Activated CD4-positive, CD25-positive, alpha-beta regulatory T cell treated with anti-CD3 and anti-CD28 coated beads, Interleukin-2, amount 50 U/mL, for 16 hours (primary cell): ENCODE measurements around the gene SIRPB2.

Source experiments
- DNase-seq: peaks from one replicate; pipeline ENCODE4 v3.0.0-alpha.2; 2020; ENCODE audit warnings: low read depth, low spot score

The SIRPB2 gene

DNA sequence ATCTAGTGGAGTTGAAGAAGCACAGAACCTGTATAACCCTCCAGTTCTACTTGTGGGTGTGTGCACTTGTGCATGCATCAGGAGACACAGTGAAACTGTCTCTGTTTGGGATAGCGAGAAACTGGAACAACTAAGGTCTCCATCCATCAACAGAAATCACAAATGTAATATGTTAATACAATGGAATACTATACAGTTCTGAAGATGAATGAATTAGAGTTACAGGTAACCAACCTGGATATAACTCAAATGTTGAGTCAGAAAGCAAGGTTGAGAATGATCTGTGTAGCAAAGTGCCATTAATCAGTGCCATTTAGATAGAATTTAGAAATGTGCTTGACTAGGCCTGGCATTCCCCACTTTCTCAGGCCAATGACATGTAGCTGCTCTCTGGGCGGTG, 20.0 kb downstream of the SIRPB2 start:
- no peak for DNase-seq

DNA sequence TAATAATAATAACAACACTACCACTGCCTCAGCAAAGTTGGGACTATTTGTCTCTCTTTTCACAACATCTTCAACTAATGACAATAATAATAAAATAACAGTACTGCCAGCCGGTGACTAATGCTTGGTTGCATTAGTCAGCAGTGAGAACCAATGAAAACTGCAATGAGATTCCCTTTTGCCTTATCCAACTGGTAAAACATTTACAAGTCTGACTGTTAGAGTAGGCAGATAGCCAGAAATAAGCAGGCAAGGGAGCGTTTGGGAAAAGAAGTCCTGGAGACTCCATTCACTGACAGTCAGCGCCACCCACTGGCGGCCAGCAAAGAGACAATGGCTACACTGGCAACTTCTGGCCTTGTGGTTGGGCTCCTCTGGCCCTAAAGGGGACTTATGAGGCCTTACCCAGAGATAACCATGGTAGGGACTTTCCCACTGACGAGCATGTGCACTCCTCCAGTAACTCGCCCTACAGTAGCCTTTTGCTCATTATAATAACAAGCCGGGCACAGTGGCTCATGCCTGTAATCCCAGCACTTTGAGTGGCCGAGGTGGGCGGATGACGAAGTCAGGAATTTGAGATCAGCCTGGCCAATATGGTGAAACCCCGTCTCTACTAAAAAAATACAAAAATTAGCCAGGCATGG, 21.2 kb downstream of the SIRPB2 start:
- DNase-seq, result no peak

DNA sequence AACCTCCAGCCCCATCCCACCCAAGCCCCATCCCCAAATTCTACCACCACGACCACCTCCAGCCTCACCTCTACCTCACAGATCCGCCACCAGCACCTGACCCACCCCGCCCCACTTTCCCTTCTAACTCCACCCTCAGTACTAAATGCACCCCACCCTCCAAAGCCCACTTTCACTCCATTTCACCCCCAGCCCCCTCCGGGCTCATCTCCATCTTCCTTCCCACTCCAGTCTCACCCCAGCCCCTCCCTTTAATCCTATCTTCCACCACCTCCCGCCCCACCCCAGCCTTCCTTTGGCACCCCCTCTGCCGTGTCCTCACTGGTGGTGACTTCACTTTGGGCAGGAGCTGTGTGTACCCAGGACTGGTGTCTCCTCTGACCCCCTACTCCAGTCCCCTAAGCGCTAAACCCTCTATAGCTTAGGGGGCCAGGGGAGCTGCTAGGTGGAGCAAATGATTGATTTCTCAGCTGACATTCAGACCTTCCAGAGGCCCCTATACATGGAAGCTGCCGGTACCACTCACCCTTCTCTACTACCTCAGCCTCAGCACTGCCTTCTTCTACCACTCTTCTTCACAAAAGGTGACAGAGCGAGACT, 21.8 kb downstream of the SIRPB2 start:
- no peak for DNase-seq

DNA sequence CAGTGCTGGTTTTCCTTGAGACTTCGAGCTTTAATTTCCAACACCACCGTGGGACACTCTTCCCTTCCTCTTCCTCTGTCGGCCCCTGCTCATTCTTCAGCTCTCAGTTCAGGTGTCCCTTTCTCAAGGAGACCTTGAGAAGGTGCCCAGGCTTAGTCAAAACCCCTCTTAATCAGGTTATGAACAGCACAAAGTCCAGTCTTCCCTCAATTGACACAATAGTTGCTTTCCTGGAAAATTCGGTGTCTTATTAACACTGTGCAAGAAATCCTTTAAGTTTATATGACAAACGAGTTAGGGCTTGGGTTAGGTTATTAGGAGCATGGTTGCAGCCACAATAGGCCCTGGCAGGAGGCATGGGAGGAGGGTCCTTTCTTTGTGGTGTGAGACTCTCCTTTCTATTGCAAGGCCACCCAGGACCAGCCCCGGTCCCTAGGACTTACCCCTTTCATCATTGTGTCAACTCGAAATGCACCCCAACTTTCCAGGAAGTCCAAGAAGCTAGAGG, 23.0 kb downstream of the SIRPB2 start:
- DNase-seq, result no peak

DNA sequence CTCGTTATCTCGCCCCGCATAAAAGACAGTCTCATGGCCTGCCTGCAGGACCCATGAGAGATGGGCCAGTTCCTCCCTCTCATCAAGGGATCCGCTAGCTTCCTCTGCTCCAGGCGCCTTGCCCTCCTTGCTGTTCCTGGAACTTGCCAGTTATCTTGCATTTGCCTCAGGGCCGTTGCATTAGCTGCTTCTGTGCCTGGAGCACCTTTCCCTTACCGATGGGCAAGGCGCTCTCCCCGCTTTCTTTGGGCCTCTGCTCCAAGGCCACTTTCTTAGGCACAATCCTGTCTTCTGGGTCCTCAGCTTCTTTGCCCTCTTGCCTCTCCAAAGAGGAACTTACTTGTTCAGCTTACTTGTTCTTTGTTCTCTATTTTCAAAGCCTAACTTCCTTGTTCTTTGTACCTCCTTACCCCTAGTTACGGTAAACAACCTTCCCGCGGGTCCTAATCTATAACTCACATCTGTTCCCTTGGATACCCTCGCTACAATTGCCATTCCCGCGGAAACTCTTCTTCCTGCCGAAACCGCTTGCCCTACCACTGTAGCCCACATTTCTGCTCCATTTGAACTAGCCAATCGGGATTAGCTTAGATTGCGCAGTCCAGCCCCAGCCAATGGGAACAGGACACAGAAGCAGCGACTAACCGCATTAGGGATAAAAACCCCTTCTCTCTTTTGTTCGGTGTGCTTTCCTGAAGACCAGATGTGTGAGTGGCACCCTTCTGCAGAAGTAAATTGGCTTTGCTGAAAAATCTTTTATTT, 23.7 kb downstream of the SIRPB2 start:
- no peak for DNase-seq

DNA sequence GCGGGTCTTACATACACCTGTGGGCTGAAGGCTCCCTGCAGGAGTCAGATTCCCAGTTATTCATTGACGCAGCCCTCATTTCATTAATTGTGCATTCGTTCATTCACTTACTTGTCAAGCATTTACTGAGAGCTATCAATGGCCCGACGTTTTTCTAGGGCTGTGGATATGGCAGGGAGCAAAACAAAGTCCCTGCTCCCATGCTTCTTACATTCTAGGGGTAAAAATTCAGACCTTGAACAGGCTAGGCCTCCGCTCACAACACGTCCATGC, 24.2 kb downstream of the SIRPB2 start:
- DNase-seq, result no peak

DNA sequence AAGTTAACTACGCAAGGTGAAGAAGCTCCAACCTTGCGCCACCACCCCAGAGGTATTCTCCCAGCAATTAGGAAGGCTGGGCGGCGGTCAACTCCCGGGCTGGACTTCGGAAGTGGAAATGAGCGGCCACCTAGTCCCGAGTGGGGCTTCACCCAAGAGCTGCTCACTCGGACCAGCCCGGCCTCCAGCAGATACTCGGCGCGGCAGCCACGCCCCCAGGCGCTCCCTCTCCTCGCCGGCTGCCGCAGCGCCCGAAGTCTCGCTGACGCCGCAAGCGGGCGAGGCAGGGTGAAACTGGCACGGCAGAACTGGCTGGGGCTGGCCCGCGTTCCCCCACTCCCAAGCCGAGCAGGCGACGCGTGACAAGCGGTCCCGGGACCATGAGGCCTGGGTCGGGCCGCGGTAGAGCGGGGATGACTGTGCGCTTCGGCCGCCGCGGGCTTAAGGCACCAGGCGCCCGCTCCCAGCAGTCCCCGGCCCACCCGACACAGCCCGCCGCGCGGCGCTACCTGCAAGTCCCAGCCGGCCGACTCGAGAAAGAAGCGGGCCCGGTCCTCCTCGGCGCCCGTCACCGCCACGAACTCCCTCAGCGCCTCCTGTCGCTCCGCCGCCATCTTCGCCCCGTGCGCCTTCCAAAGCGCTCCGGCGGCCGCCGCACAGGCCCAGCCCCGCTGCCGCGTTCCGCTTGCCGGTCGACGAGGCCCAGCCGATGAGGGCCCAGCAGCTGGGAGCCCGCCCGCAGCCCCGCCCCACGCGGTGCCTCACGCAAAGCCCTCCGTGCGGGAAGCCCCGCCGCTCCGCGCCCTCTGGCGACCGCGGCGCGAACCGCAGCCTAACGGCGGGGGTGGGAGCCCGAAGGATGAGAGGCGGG, 24.8 kb downstream of the SIRPB2 start, which contains the start of gene NSFL1C:
Gene NSFL1C (minus strand): TSS at position 639 of the 871 bp plus-strand sequence. CDS start 25 bp downstream, at position 614.
- DNase-seq, result peak; percentile 91

DNA sequence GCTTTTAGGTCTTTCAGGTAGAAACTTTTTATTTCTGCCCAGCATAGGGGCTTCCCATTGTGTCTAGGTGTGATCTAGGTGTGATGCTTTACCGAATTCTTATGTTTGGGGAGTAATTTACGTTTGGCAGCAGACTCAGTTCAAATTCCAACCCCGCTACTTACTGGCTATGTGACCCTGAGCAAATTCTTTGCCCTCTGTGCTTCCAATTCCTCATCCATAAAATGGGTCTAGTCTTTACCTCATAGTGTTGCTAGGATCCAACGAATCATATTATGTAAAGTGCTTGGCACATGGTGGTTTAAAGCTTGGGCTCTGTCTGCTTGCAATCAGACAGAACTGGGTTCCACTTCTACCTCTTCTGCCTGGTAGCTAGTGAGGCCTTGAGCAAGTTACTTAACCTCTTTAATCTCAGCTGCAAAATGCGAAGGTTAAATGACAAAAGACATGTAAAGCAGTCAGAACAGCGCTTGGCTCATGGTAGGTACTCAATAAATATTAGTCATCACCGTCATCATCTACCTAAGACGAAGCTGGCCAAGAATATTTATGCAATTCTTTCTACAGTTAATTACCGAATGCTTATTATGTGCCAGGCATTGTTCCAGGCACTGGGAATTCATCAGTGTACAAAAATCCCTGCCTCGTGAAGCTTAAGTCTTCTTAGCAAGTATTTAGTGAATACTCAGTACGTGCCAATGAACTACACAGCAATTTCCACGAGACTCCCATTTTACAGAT, 25.6 kb downstream of the SIRPB2 start:
- DNase-seq, result no peak

DNA sequence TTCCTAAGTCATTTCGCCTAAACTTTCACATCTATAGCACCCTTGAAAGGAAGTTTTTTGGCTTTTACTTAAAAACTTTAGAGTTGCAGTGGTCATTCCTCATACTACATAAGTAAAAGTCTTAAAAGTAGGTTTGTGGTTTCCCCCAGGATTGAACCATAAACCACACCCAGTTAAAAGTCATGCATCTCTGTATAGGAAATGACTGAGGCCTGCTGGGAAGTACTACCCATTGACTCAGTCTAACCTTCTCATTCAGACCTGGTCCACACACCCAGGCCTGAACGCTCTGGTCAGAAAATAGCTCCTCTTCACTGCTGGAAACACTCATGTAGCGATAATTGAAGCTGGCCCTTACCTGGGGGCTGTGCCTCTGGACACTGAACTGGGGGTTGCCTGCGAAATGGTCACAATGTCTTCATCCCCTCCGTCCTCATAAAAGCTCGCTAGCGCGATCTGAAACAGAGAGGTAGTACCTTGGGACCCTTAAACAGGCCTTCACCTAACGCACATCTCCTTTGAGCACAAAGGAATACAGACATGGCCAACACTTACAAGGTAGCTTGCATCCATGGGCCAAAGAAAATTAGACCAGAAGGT, 27.1 kb downstream of the SIRPB2 start:
- DNase-seq, result no peak

DNA sequence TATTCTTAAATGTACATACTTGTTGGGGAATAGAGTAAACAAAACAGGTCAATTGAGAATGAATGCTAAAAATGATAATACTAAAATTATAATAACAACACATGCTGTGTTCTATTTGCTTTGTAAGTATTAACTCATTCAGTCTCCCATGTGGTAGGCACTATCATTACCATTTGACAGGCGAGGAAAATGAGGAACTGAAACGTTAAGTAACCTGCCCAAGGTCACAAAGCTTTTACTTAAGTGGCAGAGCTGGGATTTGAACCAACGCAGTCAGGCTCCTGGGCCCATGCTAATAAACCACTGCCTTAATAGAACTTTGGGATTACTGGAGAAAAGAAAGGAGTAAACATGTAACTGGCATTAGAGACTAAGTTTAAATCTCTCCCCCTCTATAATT, 28.4 kb downstream of the SIRPB2 start:
- DNase-seq, result no peak

DNA sequence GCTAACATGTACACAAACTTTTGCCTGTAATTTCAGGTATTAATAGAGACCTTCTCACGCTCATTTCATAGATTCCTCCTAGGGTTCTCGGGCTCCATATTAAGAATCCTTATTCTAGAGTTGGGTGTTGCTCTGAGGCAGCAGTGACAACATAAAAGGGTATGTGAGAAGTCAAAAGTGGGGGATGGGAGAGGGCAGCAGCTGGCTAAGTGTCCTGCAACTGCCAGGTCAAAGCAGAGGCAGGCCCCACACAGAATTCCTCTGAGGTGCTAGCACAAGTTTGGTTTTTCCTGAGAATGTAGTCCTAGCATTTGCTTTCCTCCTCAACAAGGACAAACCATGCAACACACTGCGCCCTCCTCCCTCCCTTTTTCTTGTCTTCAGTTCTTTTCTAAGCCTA, 29.2 kb downstream of the SIRPB2 start:
- no peak for DNase-seq

DNA sequence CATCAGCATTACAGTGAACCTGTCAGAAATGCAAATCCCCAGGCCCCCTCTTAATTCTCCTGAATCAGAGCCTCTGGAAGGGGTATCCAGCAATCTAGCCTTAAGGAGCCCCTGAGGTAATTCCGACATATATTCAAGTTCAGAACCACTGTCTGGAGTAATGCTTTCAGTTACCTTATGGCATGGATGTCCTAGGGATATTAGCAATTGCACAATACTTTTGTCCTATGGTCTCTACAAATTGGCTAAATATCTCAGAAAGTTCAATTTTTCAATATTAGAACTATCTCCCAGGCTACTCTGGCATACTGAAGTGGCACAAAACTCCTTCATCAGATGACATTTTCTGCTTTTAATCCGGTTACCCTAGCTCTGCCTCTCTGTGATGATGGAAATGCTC, 30.9 kb downstream of the SIRPB2 start:
- no peak for DNase-seq

DNA sequence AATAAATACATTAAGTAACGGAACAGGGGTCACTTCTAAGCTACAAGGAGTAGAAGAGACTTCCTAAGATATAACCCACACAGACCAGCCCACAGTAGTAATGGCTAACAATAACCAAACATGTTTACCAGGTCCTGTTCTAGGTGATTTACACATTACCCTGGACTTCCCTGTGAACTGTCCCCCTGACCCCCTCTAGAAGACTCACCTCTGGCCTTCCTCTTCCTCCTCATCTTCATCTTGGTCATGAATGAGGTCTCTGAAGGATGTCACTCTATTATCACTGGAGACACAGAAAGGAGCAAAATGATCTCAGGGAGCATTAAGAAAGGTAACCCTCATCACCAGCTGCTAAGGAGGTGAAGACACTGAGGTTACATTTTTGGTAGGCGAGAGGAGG, 33.2 kb downstream of the SIRPB2 start:
- no peak for DNase-seq

DNA sequence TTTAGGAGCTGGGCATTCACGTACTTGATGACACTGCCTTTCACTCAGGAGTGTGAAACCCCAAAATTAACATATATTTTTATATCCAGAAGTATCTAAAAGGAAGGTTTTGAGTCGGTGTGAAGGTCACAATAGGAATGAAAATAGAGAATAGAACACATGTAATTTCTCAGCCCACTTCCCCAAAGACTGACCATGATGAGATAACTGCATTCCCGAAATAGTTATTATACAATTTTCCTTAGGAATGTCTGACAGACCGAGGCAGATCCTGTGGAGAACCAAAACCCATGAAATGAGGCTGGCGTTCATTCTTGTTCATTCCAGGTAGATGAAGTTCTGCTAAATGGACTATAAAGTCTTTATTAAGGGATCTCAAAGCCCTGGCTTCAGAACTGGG, 34.9 kb downstream of the SIRPB2 start:
- DNase-seq, result no peak

DNA sequence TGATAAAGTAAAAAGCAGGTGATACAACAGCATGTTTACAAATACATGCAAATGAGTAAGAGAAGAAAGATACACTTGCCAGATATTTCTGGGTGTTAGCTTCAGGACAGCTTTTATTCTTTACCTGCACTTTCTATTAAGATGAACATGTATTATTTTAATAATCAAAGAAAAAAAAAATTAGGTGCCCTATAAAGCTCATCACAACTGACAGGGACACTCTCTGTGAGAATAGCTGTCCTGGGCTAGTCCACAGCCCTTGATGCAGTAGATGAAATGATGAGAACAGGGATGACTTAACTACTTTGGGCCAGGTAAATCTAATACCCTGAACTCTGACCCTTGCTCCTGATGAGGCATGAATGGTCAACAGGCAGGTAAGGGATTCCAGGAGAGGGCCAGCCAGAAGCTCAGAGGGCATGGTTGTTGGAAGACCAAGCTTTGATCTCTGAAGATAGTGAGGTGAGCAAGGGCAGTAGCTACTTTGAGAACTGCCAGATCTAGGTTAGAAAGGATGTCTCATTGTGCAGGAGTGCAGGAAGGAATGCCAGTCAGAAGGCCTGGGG, 40.2 kb downstream of the SIRPB2 start:
- DNase-seq, result no peak

DNA sequence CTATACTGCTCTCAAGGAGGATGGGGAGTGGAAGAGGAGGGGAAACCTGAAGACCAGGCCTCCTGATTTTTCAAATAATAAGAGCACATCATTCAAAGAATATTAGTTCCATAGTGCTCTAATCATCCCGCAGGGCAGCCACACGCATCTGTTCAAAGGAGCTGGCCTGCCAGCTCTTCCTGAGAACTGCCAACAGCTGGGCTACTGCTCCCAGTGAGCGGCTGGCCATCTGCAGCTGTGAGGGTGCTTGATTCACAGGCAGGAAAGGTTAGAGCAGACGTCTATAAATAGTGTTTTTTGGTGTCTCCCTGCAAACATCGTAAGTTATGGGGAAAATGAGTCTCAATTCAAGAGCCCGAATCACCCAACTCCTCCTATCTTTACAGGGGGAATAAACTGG, 41.9 kb downstream of the SIRPB2 start:
- DNase-seq, result no peak

DNA sequence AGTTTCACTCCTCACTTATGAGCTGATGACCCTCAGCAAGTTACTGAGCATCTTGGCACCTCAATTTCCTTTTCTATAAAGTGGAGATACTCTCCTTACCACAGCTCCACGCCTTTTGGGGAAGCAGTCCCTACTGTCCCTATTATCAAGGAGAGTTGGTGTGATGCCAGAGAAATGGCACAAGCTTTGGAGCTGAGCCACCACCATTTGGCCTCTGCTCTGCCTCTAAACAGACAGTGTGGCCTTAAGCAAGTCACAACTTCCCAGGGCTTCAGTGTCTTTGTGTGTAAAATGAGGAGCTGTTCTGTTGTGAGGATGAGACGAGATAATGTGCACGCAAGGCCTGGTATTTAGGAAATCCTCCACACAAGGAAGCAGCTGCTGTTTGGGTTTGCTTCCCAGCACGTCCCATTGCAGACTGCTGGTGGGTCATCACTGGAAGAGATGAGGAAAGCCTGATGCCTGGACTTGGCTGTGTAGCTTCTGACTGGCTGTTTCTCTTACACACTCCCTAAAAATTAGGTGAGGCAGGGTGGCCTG, 43.1 kb downstream of the SIRPB2 start:
- no peak for DNase-seq

DNA sequence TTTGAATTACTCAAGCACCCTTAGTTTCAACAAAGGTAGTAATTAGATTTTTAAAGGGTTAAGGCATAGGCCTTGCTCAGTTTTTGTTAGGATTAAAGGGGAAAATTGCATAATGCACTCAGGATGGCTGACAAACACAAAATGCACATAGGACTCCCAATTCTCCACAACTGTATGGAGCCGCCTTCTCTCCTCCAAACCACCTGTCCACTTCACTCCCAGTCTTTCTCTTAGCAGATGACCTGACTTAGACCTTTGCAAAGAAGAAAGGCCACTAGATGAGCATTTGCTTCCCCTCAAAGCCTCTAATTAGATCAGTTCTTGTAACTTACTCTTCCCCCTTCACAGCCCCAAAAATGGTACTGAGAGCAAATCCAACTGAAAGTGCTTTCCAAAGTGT, 44.7 kb downstream of the SIRPB2 start:
- DNase-seq, result no peak

DNA sequence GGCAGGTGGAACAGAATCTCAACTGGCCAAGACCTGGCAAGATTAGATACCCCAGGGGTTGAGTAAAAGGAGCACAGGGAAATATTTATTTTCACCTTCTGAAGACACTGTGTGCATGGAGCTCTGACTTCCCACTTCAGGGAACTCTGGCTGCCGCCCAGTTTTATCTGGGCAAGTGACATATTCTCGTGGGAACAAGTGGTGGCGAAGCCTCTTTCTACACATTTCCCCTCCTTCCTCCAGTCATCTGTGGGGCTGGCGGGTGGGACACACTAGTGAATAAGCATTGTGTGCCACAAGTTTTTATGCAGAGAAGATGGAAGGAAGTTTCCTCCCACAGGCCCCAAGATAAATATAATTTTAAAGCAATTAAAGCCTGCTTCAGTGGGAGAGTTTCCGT, 48.1 kb downstream of the SIRPB2 start:
- DNase-seq, result no peak

DNA sequence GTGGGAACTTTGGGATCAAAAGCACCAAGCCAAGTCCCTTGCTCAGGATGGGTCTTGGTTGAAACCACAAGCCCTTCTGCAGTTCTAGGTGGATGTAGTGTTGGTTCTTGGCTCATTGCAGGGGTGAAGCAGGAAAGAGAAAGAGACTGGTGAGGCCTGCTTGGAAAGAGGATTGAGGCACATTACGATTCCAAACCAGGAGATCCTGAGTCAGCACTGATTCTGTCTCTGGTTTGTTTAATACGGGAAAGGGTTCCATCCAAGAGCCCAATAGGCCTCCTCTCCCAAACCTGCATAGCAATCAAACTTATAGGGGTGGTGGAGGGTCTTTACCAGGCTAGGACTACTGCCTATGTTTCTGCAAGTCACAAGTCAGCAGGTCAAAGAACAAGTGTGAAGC, 48.9 kb downstream of the SIRPB2 start:
- DNase-seq, result no peak
